GM21447 (cell line): Measurements from ENCODE around the gene TOGARAM2.
A peak's percentile ranks its signal among the peaks of the same experiment; 100 is the strongest.

Experiments
- ATAC-seq: cut with Tn5 transposase; IDR thresholded peaks from one replicate; pipeline ENCODE4 v1.9.1; 2021; ENCODE audit not compliant: unreplicated experiment

TOGARAM2 gene

DNA sequence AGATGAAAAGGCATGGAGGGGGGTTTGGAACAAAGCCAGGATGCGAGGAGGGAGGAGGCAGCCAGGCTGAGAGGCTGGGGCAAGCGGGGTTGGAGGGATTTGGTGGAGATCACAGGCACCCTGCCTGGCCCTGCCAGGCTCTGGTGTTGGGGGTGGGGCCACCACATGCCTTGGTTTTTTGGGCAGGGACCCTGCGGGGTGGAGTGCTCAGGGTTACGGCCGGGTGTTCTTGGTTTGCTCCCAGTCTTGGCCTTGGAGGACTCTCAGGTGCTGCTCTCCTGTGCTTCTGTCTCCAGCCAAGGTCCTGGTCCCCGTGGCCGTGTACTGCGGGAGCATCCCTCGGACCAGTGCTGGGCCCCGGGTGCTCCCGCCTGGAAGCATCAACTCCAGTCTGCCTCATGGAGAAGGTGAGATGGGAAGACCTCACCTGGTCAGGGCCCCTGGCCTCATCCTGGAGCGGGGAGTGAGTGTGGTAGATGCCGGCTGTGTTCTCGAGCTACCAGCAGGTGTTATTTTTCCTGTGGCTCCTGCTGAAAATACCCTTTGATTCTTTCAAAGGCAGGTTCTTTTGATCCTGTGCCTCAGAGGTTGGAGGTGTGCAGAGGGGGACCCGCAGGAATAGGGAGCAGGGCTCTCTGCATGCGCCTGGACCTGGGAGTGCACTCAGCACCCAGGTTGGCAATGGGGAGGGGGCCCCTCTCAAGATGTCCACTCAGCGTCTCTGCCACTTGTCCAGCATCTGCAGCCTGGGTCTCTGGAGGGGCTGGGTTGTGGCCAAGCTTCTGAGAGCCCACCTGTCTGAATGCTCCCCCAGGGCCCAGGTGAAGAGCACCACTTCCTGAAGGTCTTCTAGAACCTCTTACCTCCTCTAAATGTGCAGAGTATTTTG is 17.0 kb downstream of the TOGARAM2 start:
- ATAC-seq: no peak

DNA sequence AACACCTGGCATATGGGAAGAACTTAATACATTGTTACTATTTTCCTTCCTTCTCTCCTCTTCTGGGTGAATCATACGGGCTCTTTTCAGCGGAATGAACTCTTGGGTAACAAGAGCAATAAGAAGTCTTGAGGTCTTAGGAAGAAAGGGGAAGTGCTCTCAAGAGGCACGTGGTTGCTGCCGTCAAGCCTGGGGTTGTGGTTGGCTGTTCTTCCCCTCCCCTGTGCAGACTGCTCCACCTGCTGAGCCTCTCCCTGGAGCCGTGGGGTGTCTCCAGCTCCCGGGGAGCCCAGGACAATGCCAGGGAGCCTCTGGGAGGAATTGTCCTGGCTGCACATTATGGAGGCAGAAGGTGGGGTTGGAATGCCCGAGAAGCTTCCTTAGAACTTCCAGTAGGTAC is 19.4 kb downstream of the TOGARAM2 start:
- ATAC-seq: peak; percentile 96

DNA sequence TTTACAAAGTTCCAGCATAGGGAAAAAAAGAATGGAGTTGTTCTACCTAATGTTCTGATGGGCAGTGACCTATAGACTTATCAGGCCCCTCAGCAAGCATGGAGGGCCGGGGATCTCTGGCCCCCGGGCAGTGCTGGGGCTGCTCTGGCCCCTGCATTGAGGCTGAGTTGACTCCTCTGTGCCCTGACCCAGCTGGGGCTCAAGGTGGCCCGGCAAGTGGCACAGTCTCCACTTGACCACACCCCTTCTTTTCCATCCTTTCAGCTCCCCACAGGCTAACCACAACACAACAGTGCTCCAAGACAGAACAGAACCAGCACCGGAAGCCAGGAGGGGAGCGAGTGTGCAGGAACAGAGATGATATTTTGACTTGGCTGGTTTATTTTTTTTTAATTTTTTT is 19.9 kb downstream of the TOGARAM2 start:
- no peak for ATAC-seq

GRCh38 chr2:29001806-29002205 is 20.7 kb downstream of the TOGARAM2 start:
- no peak for ATAC-seq

DNA sequence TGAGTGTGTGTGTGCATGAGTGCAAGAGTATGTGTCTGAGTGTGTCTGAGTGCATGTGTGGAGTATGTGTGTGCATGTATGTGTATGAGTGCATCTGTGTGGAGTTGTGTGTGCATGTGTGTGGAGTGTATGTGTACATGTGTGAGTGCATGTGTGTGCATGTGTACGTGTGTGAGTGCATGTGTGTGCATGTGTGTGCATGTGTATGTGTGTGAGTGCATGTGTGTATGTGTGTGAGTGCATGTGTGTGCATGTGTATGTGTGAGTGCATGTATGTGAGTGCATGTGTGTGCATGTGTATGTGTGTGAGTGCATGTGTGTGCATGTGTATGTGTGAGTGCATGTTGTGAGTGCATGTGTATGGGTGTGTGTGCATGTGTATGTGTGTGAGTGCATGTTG is 23.7 kb downstream of the TOGARAM2 start:
- ATAC-seq: no peak

- ATAC-seq: no peak
These were observed 24.2 kb downstream of the TOGARAM2 start for GRCh38 chr2:29005331-29005730.

GRCh38 chr2:29006092-29006979 is 25.2 kb downstream of the TOGARAM2 start:
- ATAC-seq: no peak

DNA sequence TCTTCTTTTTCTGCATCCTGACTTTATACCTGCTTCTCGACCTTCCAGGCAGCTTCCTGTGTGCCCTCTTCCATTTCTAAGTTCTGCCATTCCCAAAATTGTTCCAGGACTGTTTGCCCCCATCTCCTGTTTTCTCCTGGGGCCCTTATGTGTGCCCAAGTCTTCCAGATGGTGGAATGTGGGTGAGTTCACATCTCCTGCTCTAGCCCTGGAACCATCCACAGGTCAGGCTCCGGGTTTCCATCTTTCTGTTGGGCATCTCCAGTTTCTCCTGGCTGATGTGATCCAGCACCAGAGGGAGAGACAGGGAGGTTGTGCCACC is 25.8 kb downstream of the TOGARAM2 start:
- no peak for ATAC-seq

GRCh38 chr2:29009270-29009669 is 28.2 kb downstream of the TOGARAM2 start:
- ATAC-seq: no peak

DNA sequence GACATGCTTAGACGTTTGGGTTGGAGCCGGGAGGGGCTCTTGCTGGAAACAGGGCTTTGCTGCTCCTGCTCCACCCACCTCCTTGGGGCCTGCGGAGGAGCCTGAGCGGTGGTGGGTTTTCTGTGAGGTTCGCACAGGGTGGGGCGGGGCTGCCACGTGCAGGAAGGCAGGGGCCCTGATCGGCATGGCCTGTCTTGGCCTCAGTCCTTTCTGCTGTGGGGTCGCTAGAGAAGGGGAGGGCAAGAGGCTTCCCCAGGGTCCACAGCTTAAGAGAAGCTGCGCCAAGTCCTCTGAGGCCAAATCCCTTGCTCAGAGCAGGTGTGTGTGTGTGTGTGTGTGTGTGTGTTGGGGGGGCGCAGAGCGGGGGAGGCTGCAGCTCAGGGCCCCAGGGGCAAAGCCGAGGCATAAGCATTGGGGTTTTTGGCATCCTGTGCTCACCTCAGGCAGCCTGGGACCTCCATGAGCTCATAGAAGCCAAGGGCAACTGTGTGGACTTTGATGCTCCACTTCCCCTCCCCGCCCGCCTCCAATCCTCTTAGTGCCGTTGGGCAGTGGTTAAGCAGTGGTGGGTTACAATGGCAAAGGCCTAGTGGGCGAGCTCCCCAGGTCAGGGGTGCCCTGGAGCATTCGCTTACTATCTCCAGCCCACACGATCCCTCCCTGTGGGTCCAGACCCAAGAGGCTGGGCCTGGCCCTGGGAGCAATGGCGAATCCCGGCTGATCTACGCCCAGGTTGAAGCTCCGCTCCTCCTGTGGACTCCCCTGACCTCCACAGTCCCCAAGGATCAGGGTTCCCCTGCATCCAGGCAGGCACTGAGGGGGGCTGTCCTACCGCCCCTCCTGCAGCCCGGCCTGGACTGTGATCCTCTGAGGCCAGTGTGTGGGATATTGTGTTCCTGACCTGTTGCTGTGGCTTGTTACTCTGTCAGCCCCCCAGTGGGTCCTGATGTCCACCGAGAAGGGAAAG is 28.9 kb downstream of the TOGARAM2 start:
- no peak for ATAC-seq

DNA sequence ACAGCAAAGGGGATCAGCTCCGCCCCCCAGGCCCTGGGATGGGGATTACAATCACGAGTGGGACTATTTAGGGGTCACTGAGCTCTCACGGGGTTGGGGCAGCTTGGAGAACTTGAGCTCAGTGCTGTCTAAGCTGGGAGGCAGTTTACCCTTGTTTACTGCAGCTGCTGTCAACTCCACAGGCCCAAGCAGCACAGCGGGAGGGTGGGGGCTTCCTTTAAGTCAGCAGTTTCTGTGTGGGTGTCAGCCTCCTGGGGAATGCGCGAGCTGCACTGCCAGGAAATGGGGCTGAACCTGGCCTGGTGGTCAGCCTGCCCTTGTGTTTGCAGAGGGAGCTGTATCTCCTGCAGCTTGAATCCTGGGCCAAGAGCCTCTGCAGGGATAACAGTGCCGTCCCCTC is 29.8 kb downstream of the TOGARAM2 start:
- ATAC-seq: no peak

- ATAC-seq: no peak
These were observed 30.4 kb downstream of the TOGARAM2 start for GRCh38 chr2:29011418-29012060.

- ATAC-seq: no peak
These were observed 31.1 kb downstream of the TOGARAM2 start for GRCh38 chr2:29012211-29012681.

DNA sequence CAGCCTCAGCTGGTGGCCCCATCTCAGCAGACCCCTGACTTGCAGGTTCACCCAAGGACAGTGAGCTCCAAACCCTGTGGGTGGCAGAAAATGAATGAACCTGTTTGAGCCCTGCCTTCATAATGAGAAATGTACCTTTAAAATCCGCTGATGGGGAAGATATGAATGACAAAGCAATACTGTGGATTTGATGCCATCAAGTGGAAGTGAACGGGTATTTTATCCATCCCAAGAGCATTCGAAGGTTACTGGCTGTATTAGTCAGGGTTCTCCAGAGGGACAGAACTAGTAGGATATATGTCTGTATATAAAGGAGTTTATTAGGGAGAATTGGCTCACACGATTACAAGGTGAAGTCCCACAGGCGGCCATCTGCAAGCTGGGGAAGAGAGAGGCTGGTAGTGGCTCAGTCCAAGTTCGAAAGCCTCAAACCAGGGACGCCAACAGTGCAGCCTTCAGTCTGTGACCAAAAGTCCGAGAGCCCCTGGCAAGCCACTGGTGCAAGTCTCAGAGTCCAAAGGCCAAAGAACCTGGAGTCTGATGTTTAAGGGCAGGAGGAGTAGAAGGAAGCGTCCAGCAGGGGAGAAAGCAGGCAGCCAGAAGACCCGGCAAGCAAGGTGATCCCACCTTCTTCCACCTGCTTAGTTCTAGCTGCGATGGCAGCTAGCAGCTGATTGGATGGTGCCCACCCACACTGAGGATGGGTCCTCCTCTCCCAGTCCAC is 32.1 kb downstream of the TOGARAM2 start:
- ATAC-seq: no peak

GRCh38 chr2:29014331-29014730 is 33.2 kb downstream of the TOGARAM2 start:
- no peak for ATAC-seq

DNA sequence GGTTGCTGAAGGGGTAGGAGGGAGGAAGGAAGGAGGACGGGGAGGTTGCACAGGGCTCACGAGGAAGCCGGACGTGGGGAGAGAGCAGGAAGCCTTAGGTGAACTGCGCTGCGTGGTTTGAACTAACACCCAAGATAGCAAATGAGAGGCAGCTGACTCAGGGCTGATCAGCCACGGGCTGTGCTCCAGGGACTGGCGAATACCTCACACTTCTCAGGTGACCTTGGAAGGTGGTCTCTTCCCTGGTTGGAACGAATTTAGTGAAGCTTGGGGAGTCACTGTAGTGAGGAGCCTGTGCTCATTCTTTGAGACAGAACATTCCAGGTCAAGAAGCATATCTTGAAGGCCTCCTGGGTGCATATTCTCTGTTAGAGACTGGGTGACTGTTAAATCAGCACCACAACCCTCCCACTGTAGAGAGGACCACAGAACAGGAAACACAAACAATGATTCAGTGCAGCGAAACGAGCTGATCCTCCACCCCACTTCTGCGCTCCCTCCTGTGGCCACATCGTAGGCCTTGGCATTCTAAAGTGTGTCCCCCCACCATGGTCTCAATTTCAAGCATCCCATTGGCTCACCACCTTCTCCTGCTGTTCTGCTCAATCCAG is 33.8 kb downstream of the TOGARAM2 start:
- no peak for ATAC-seq

DNA sequence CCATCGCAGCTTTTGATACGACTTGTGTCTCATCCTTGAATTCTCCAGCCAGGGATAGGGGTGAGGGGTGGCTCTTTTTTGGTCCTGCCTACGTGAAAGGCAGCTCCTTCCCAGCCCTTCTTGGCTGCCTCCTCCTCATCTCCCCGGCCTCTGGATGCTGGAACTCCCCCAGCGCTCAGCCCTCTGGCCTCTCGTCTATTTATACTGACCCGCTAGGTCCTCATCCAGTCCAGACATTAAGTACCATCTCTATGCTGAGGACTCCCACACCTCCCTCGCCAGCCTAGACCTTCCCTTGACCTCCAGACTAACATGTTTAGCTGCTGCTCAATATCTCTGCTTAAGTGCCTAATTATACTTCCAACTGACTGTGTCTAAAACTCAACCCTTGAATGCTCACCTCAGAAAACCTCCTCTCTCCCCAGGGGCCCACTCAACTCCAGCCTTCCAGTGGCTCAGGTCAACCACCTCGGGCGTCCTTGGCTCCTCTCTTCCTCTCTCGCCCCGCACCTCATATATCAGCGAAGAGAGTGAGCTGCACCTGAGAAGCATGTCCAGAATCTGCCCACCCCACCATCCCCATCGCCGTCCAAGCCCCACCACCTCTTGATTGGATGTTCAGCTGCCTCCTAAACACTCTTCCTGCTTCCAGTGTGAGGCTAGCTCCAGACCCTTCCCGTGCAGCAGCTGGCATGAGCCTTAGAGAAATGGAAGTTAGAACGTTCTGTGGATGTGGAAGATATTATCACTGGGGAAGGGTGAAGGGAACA is 34.8 kb downstream of the TOGARAM2 start:
- ATAC-seq: no peak

DNA sequence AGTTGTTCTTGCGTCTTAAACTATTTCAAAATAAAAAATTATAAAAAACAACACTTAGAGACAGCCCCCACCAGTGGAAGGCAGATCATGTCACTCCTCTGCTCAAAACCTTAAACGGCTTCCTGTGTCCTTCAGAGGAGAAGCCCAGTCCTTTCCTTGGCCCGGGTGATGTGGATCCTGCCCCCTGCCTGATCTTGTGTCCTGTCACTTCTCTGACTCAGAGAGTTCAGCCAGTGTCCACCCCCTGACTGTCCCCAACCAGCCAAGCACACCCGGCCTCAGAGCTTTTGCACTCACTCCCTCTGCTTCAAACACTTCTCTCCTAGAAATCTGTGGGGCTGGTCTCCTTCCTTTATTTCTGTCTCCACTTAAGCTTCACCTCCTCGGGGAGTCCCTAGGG is 35.4 kb downstream of the TOGARAM2 start:
- ATAC-seq: no peak
